SK-N-SH treated with all-trans-retinoic acid at 6 μM for 48 hours (cell line): ENCODE measurements around the gene PLAA.

Experiments
- ARNTL ChIP-seq: fragments of 450-650 bp; formaldehyde crosslinking; IDR thresholded peaks from 2 replicates; pipeline ENCODE4 v1.5.0; 2020; ENCODE audit warnings: low read depth, mild to moderate bottlenecking, moderate library complexity, borderline replicate concordance
- OSR1 ChIP-seq: fragments of 250-450 bp; sonication (Bioruptor Pico); IDR thresholded peaks from 2 replicates; pipeline ENCODE4 v1.8.0; 2022; ENCODE audit warnings: moderate library complexity, mild to moderate bottlenecking, inconsistent platforms
- ZC3H10 ChIP-seq: fragments of 250-450 bp; sonication (Bioruptor Pico); IDR thresholded peaks from 2 replicates; pipeline ENCODE4 v1.5.1; 2021; ENCODE audit warnings: mild to moderate bottlenecking, moderate library complexity
- ZFP3 ChIP-seq: fragments of 250-450 bp; sonication (Bioruptor Pico); IDR thresholded peaks from 2 replicates; pipeline ENCODE4 v1.5.0; 2020; ENCODE audit warnings: mild to moderate bottlenecking, moderate library complexity
- ZNF565 ChIP-seq: fragments of 450-650 bp; formaldehyde crosslinking; conservative IDR thresholded peaks from 2 replicates; pipeline ENCODE4 v1.5.0; 2020; ENCODE audit warnings: low read depth, mild to moderate bottlenecking, moderate library complexity
- TF ChIP-seq, protein P1 (sequence below): fragments of 250-450 bp; sonication (Bioruptor Pico); IDR thresholded peaks from 2 replicates; pipeline ENCODE4 v1.8.0; 2020; ENCODE audit warnings: mild to moderate bottlenecking, moderate library complexity, borderline replicate concordance
- TF ChIP-seq, protein P2 (sequence below): fragments of 250-450 bp; sonication (Bioruptor Pico); IDR thresholded peaks from 2 replicates; pipeline ENCODE4 v1.5.1; 2020; ENCODE audit warnings: low read depth, mild to moderate bottlenecking, moderate library complexity
- TF ChIP-seq, protein P3 (sequence below): fragments of 250-450 bp; sonication (Bioruptor Pico); IDR thresholded peaks from 2 replicates; pipeline ENCODE4 v1.5.0; 2020; ENCODE audit warnings: mild to moderate bottlenecking, moderate library complexity

DNA sequence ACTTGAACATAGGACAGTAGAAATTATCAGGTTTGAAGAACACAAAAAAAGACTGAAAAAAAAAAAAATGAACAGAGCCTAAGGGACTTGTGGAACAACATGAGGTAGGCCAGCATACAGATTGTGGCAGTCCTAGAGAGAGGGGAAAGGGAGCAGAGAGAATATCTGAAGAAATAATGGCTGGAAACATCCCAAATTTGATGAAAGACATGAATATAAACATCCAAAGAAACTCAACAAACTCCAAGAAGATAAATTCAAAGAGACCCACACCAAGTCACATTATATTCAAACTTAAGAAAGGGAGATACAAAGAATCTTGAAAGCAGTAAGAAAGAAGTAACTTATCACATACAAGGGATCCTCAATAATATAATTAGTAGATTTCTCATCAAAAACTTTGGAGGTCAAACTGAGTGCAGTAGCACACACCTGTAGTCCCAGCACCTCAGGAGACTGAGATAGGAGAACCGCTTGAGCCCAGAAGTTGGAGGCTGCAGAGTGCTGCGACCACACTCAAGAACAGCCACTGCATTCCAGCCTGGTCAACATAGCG lies 9.1 kb downstream of the PLAA start:
- no peak for TF ChIP-seq ARNTL (CRISPR knock-in tag)
- TF ChIP-seq ZC3H10, result no peak
- no peak for TF ChIP-seq OSR1 (CRISPR knock-in tag)
- no peak for TF ChIP-seq ZFP3 (CRISPR knock-in tag)
- TF ChIP-seq ZNF565 (CRISPR knock-in tag), result no peak
- TF ChIP-seq, protein P1, sequence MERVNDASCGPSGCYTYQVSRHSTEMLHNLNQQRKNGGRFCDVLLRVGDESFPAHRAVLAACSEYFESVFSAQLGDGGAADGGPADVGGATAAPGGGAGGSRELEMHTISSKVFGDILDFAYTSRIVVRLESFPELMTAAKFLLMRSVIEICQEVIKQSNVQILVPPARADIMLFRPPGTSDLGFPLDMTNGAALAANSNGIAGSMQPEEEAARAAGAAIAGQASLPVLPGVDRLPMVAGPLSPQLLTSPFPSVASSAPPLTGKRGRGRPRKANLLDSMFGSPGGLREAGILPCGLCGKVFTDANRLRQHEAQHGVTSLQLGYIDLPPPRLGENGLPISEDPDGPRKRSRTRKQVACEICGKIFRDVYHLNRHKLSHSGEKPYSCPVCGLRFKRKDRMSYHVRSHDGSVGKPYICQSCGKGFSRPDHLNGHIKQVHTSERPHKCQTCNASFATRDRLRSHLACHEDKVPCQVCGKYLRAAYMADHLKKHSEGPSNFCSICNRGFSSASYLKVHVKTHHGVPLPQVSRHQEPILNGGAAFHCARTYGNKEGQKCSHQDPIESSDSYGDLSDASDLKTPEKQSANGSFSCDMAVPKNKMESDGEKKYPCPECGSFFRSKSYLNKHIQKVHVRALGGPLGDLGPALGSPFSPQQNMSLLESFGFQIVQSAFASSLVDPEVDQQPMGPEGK (CRISPR knock-in tag), result no peak
- TF ChIP-seq, protein P2, sequence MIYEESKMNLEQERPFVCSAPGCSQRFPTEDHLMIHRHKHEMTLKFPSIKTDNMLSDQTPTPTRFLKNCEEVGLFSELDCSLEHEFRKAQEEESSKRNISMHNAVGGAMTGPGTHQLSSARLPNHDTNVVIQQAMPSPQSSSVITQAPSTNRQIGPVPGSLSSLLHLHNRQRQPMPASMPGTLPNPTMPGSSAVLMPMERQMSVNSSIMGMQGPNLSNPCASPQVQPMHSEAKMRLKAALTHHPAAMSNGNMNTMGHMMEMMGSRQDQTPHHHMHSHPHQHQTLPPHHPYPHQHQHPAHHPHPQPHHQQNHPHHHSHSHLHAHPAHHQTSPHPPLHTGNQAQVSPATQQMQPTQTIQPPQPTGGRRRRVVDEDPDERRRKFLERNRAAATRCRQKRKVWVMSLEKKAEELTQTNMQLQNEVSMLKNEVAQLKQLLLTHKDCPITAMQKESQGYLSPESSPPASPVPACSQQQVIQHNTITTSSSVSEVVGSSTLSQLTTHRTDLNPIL (CRISPR knock-in tag), result no peak
- TF ChIP-seq, protein P3, sequence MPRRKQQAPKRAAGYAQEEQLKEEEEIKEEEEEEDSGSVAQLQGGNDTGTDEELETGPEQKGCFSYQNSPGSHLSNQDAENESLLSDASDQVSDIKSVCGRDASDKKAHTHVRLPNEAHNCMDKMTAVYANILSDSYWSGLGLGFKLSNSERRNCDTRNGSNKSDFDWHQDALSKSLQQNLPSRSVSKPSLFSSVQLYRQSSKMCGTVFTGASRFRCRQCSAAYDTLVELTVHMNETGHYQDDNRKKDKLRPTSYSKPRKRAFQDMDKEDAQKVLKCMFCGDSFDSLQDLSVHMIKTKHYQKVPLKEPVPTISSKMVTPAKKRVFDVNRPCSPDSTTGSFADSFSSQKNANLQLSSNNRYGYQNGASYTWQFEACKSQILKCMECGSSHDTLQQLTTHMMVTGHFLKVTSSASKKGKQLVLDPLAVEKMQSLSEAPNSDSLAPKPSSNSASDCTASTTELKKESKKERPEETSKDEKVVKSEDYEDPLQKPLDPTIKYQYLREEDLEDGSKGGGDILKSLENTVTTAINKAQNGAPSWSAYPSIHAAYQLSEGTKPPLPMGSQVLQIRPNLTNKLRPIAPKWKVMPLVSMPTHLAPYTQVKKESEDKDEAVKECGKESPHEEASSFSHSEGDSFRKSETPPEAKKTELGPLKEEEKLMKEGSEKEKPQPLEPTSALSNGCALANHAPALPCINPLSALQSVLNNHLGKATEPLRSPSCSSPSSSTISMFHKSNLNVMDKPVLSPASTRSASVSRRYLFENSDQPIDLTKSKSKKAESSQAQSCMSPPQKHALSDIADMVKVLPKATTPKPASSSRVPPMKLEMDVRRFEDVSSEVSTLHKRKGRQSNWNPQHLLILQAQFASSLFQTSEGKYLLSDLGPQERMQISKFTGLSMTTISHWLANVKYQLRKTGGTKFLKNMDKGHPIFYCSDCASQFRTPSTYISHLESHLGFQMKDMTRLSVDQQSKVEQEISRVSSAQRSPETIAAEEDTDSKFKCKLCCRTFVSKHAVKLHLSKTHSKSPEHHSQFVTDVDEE (CRISPR knock-in tag), result no peak
